DOHH2 (cell line): ENCODE measurements around the gene CCT5.
"Not testable (repeated sequence)": the region's sequence is repeated elsewhere in the genome, so short reads cannot be mapped to it uniquely, and the experiment has no call there.

Experiments used
- H3F3A ChIP-seq: fragments of 200-600 bp; sonication (generic), shearing (Covaris generic); 2 replicates; pipeline ENCODE4 v1.6.0; 2016; ENCODE audit warnings: antibody characterized with exemption, mild to moderate bottlenecking; ENCODE audit not compliant: control insufficient read depth, insufficient read depth
- H3K27ac ChIP-seq: fragments of 200-600 bp; sonication (generic); 2 replicates; pipeline ENCODE4 v1.5.1; 2014; ENCODE audit warnings: low read depth, mild to moderate bottlenecking, low read length, moderate library complexity
- H3K27me3 ChIP-seq: fragments of 200-600 bp; sonication (generic); 2 replicates; pipeline ENCODE4 v1.6.1; 2014; ENCODE audit warnings: mild to moderate bottlenecking, low read length, mixed read lengths; ENCODE audit not compliant: control insufficient read depth
- H3K36me3 ChIP-seq: fragments of 200-600 bp; sonication (generic); 2 replicates; pipeline ENCODE4 v1.6.1; 2014; ENCODE audit warnings: mild to moderate bottlenecking, low read length, moderate library complexity, mixed read lengths; ENCODE audit not compliant: control insufficient read depth
- H3K4me1 ChIP-seq: fragments of 200-600 bp; sonication (generic); 2 replicates; pipeline ENCODE4 v1.6.1; 2014; ENCODE audit warnings: mild to moderate bottlenecking, low read length, mixed read lengths; ENCODE audit not compliant: control insufficient read depth
- H3K4me2 ChIP-seq: fragments of 200-600 bp; sonication (generic); 2 replicates; pipeline ENCODE4 v1.6.0; 2014; ENCODE audit warnings: mild to moderate bottlenecking, low read length, moderate library complexity
- H3K4me3 ChIP-seq: fragments of 200-600 bp; sonication (generic); 2 replicates; pipeline ENCODE4 v1.5.1; 2014; ENCODE audit warnings: mild to moderate bottlenecking, low read length, mixed read lengths
- H3K79me2 ChIP-seq: fragments of 200-600 bp; sonication (generic); 2 replicates; pipeline ENCODE4 v1.6.1; 2014; ENCODE audit warnings: mild to moderate bottlenecking, low read length, mixed read lengths; ENCODE audit not compliant: control insufficient read depth
- H3K9me2 ChIP-seq: fragments of 200-600 bp; sonication (generic); replicated peaks from 2 replicates; pipeline ENCODE4 v1.6.1; 2014; ENCODE audit warnings: mild to moderate bottlenecking, low read length, mixed read lengths; ENCODE audit not compliant: control insufficient read depth
- H3K9me3 ChIP-seq: fragments of 200-600 bp; sonication (generic); 2 replicates; pipeline ENCODE4 v1.6.1; 2014; ENCODE audit warnings: antibody characterized with exemption, low read length, mixed read lengths; ENCODE audit not compliant: control insufficient read depth, insufficient read depth
- H4K20me1 ChIP-seq: fragments of 200-600 bp; sonication (generic); 2 replicates; pipeline ENCODE4 v1.6.0; 2014; ENCODE audit warnings: low read depth, mild to moderate bottlenecking, antibody characterized with exemption, low read length, moderate library complexity; ENCODE audit not compliant: control insufficient read depth, insufficient read depth
- EZH2phosphoT487 ChIP-seq: fragments of 200-600 bp; sonication (generic); IDR thresholded peaks from 2 replicates; pipeline ENCODE4 v1.6.1; 2017; ENCODE audit warnings: borderline replicate concordance, mild to moderate bottlenecking, antibody characterized with exemption, low read length, moderate library complexity, mixed read lengths
- TF ChIP-seq, protein P1 (sequence below): fragments of 200-600 bp; sonication (generic); IDR thresholded peaks from one replicate; pipeline ENCODE4 v1.5.1; 2014; ENCODE audit warnings: antibody characterized with exemption, mild to moderate bottlenecking, low read depth, low read length; ENCODE audit not compliant: poor library complexity, severe bottlenecking

Gene CCT5

DNA sequence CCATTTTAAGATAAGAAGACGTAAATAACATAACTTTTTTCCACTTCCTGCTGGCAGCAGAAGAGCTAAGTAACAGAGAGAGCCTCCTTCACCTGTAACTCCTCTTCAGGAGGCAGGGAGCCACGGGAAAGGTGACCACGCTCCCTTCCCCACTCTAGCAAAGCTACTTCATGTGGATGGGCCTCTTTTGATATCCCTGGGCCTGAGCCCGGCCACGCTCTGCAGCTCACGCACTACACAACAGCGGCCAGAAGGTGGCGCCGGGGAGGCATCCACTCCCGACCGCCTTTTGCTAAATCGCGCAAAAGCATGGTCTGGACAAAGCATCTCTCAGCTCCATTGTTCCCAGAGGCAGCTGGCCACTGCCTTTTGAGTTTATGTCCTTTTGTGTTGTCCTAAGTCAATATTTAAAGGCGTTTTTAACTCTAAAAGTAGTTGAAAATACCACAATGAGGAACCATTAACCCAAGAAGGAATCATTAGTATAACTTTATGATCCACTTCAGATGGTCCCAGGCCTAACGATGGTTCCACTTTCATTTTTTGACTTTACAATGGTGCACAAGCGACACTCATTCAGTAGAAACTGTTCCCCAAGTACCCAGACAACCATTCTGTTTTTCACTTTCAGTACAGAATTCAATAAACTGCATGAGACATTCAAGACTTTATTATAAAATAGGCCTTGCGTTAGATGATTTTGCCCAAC lies 34.0 kb downstream of the CCT5 start:
- Histone ChIP-seq H3K36me3 (no peaks in the 10 kb centered on the region), H4K20me1 (no peaks in the 10 kb centered on the region), H3K9me2 (no peaks in the 10 kb centered on the region), H3K4me3 (no peak overlapping the region), H3F3A (no peaks in the 10 kb centered on the region), H3K9me3 (no peaks in the 10 kb centered on the region), H3K4me2 (no peak overlapping the region), H3K27me3 (no peaks in the 10 kb centered on the region; the same call in 1 of the 2 replicates), H3K27ac (no peak overlapping the region), H3K79me2 (no peaks in the 10 kb centered on the region), H3K4me1 (peaks cover 14% of the 10 kb centered on the region)
- TF ChIP-seq EZH2phosphoT487, result no peak
- TF ChIP-seq, protein P1, sequence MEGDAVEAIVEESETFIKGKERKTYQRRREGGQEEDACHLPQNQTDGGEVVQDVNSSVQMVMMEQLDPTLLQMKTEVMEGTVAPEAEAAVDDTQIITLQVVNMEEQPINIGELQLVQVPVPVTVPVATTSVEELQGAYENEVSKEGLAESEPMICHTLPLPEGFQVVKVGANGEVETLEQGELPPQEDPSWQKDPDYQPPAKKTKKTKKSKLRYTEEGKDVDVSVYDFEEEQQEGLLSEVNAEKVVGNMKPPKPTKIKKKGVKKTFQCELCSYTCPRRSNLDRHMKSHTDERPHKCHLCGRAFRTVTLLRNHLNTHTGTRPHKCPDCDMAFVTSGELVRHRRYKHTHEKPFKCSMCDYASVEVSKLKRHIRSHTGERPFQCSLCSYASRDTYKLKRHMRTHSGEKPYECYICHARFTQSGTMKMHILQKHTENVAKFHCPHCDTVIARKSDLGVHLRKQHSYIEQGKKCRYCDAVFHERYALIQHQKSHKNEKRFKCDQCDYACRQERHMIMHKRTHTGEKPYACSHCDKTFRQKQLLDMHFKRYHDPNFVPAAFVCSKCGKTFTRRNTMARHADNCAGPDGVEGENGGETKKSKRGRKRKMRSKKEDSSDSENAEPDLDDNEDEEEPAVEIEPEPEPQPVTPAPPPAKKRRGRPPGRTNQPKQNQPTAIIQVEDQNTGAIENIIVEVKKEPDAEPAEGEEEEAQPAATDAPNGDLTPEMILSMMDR, result peak; percentile 91

DNA sequence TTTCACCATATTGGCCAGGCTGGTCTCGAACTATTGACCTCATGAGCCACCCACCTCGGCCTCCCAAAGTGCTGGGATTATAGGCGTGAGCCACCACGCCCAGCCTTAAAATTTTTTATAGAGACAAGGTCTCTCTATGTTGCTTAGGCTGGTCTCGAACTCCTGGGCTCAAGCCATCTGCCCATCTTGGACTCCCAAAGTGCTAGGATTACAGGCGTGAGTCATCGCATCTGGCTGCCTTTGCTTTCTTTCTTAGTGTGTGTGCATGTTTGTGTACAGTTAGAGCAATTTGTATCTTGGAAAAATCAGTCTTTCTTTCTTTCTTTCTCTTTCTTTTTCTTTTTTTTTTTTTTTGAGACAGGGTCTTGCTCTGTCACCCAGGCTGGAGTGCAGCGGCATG lies 35.3 kb downstream of the CCT5 start:
- H4K20me1 ChIP-seq, H3K4me2 ChIP-seq, H3K4me3 ChIP-seq, H3K27me3 ChIP-seq, H3K9me2 ChIP-seq, H3K36me3 ChIP-seq, H3K9me3 ChIP-seq, H3K79me2 ChIP-seq, H3F3A ChIP-seq, H3K27ac ChIP-seq: not testable (repeated sequence)
- H3K4me1 ChIP-seq, result peaks cover 15% of the 10 kb centered on the region

DNA sequence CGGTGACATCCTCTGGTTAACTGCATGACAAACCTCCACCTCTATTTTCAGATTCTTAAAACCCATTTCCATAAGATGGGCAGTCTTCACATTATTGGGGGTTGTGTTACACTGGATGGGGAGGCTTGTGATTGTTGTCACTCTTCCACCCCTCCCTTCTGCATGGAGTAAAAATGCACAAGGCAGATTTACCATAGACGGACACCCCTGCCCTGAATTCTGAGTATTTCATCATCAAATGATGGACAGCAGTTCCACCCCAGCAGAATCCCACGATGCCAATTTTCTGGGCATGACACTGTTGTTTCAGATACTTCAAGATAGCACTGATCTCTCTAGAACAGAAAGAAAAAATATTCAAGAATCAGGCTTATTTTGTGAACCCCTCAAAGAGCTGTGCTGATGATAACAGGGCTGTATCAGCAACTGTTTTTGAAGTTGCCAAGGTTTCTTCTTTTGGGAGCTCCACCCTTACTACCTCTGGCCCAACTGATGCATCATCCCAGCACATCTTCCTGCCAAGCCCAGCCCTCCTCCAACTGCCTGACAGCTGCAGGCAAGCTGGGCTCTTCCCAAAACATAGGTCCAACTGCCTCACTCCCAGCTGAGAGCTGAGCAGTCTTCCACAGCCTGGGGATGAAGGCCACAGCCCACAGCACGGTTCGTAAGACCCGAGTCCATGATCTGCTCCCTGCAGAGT lies 36.2 kb downstream of the CCT5 start:
- Histone ChIP-seq H3K4me1 (peaks cover 15% of the 10 kb centered on the region), H3K4me3 (no peak overlapping the region), H3K27ac (no peak overlapping the region), H3K36me3 (no peaks in the 10 kb centered on the region), H3F3A (no peaks in the 10 kb centered on the region), H4K20me1 (no peaks in the 10 kb centered on the region), H3K9me3 (no peaks in the 10 kb centered on the region), H3K79me2 (no peaks in the 10 kb centered on the region), H3K9me2 (no peaks in the 10 kb centered on the region), H3K4me2 (no peak overlapping the region), H3K27me3 (no peaks in the 10 kb centered on the region; the same call in 1 of the 2 replicates)
- TF ChIP-seq, protein P1, result no peak
- TF ChIP-seq EZH2phosphoT487, result no peak

DNA sequence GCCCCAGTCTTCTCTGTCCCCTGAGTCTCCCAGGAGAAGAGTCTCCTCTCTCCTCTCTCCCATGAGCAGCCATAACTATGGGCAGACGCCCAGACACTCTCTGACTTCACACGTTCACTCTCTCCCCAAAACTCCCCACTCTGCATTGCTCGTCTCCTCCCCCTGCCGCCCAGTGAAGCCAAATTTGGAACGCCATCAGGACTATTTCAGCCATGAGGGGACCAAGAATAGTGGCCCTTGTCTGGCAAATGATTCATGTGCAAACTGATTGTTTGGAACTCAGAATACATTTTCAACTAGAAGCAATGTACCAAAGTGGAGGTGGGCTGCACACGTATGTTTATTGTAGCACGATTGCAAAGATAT lies 36.8 kb downstream of the CCT5 start:
- Histone ChIP-seq H3K9me3 (no peaks in the 10 kb centered on the region), H3K27me3 (no peaks in the 10 kb centered on the region; the same call in 1 of the 2 replicates), H3K4me3 (no peak overlapping the region), H3K9me2 (no peaks in the 10 kb centered on the region), H3K4me2 (no peak overlapping the region), H3K36me3 (no peaks in the 10 kb centered on the region), H4K20me1 (no peaks in the 10 kb centered on the region), H3K79me2 (no peaks in the 10 kb centered on the region), H3K27ac (no peak overlapping the region), H3F3A (no peaks in the 10 kb centered on the region), H3K4me1 (peaks cover 15% of the 10 kb centered on the region)
- TF ChIP-seq, protein P1, result no peak
- TF ChIP-seq EZH2phosphoT487, result no peak
